GM20000 (cell line): ENCODE measurements around the gene SLC8A1.

Source experiments
- DNase-seq: peaks from one replicate; pipeline ENCODE4 v3.0.0; 2012; ENCODE audit warnings: low spot score
- CTCF ChIP-seq: IDR thresholded peaks from 2 replicates; pipeline ENCODE4 v1.5.1; 2012; ENCODE audit warnings: mild to moderate bottlenecking, control low read depth; ENCODE audit errors: extremely low read depth, missing control alignments

The SLC8A1 gene

GRCh38 chr2:40193670-40194026 is 258.2 kb downstream of the SLC8A1 start:
- no peak for TF ChIP-seq CTCF
- DNase-seq: no peak

GRCh38 chr2:40192864-40193669 is 258.8 kb downstream of the SLC8A1 start:
- DNase-seq: no peak
- no peak for TF ChIP-seq CTCF

- no peak for DNase-seq
- TF ChIP-seq CTCF: no peak
Measured at GRCh38 chr2:40190457-40190856, 261.4 kb downstream of the SLC8A1 start.

GRCh38 chr2:40189881-40190280 is 262.0 kb downstream of the SLC8A1 start:
- no peak for DNase-seq
- no peak for TF ChIP-seq CTCF

- TF ChIP-seq CTCF: no peak
- no peak for DNase-seq
Measured at GRCh38 chr2:40187054-40187453, 264.8 kb downstream of the SLC8A1 start.

- no peak for DNase-seq
- TF ChIP-seq CTCF: no peak
Measured at GRCh38 chr2:40184551-40184950, 267.3 kb downstream of the SLC8A1 start.

GRCh38 chr2:40181855-40182254 is 270.0 kb downstream of the SLC8A1 start:
- DNase-seq: no peak
- TF ChIP-seq CTCF: no peak
